ENCODE data around the gene ODAPH.

ODAPH gene

DNA sequence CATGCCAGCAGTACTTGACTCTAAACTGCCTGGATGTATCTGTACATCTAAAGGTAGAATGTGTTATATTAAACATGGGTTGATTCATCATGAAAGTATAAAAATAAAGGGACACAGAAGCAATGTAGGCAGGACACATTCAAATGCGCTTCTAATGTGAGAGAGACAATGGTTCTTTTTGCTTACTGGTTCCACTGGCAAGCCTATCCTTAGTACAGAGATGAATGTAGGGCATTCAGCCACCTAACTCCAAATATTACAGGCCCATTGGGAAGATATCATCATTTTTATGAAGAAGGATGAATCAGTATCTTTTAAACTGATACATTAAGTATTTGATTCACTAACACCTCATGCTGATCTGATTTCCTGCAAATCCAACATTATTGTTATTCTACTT lies 56.4 kb downstream of the ODAPH start:
- H3K36me3 ChIP-seq (ENCODE audit: control insufficient read depth, insufficient read depth, low read length) = no peaks in the 10 kb centered on the region
- no peaks in the 10 kb centered on the region for H3K27me3 ChIP-seq (ENCODE audit: control insufficient read depth, insufficient read depth, low read length)
- H3K4me3 ChIP-seq (ENCODE audit: low read length) = no peak overlapping the region
- H3K9ac ChIP-seq (ENCODE audit: low read length) = no peak overlapping the region
- H3K4me1 ChIP-seq (ENCODE audit: control insufficient read depth, insufficient read depth, low read length) = no peaks in the 10 kb centered on the region
- H3K9me3 ChIP-seq (ENCODE audit: control insufficient read depth, low read length) = no peaks in the 10 kb centered on the region
